Activated CD4-positive, alpha-beta T cell treated with anti-CD3 and anti-CD28 coated beads, Interleukin-10, Interleukin-2, amounts not matched to agents 100 ng/mL and 50 ng/mL, durations not matched to agents 16 hours and 8 hours (primary cell): ENCODE results near the gene PTPRN2.

Experiments used
- DNase-seq: peaks from one replicate; pipeline ENCODE4 v3.0.0-alpha.2; 2020

PTPRN2 gene

GRCh38 chr7:158123214-158123613, 464.4 kb downstream of the PTPRN2 start:
- no peak for DNase-seq

DNA sequence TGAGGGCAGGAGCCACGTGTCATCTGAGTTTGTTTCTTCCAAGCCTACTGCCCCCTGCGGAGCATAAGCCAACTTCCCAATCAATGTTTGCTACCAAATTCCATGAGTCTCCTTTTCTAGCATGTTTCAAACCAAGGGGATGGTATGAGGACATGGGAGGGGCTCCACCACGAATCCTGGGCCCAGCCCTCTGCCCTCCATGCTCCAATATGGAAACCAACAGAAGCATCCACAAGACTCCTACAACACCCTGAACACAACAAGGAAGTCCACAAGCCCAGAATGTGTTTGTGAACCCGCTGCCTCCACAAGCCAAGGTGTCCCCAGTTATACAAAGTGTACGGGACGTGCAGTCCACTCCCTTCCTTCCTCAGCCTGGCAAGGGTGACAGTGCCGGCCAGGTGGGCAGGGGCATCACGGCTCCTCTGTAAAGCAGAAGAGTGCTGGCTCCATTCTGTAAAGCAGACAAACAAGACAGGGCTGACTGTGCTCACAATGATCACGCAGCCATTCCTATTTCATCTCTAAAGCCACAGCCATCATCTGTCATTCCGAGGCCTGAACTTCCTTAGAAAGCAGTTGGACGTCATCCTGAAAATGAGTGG, 466.1 kb downstream of the PTPRN2 start:
- DNase-seq: no peak

DNA sequence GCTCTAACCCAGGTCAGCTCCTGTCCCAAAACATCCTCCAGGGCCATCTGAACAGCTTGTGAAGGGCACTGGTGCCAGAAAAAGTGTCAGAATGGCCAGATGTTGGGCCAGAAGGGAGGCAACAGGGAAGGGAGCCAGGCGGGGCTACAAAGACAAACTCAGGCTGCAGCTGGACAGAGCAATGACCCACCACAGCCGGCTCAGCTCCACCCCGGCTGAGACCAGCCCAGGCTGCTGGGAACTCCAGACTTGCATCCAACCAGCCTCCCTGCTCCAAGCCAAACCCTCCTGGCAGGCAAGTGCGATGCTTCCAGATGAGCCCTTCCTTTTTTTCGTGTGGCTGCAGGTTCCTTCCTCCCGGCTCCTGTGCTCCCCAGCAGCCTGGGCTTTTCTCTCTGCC, 466.9 kb downstream of the PTPRN2 start:
- no peak for DNase-seq

- no peak for DNase-seq
Observed at GRCh38 chr7:158120316-158120715, 467.3 kb downstream of the PTPRN2 start.

DNA sequence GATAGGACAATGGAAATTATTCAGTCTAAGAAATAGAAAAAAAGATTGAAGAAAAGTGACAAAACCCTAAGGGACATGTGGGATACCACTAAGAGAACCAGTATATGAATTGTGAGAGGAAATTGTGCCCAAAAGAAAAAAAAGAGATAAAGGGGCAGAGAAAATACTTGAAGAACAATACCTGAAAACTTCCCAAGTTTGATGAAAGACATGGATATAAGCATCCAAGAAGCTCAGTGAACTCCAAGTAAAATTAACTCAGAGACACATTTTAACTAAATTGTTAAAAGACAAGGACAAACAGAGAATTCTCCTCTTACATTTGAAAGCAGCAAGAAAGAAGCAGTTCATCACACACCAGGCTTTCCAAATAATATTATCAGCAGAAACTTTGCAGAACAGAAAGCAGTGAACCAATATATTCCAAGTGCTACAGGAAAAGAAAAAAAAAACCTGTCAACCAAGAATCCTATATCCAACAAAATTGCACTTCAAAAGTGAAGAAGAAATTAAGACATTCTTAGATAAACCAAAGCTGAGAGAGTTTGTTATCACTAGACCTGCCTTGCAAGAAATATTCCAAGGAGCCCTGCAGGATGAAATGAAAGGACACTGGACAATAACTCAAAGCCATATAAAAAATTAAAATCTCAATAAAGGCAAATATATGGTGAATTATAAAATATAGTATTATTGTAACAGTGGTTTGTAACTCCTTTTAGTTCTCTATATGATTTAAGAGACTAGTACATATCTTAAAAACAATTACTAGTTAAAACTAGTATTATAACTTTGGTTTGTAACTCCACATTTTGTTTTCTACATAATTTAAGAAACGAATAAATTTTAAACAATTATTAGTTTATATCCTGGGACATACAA, 470.0 kb downstream of the PTPRN2 start:
- no peak for DNase-seq

- DNase-seq: no peak
Observed at GRCh38 chr7:158116235-158116634, 471.4 kb downstream of the PTPRN2 start.

GRCh38 chr7:158114056-158114850, 473.4 kb downstream of the PTPRN2 start:
- DNase-seq: no peak

- DNase-seq: no peak
Observed at GRCh38 chr7:158113321-158114025, 474.1 kb downstream of the PTPRN2 start.

- no peak for DNase-seq
Observed at GRCh38 chr7:158112571-158113320, 474.9 kb downstream of the PTPRN2 start.

- DNase-seq: no peak
Observed at GRCh38 chr7:158111906-158112570, 475.6 kb downstream of the PTPRN2 start.

DNA sequence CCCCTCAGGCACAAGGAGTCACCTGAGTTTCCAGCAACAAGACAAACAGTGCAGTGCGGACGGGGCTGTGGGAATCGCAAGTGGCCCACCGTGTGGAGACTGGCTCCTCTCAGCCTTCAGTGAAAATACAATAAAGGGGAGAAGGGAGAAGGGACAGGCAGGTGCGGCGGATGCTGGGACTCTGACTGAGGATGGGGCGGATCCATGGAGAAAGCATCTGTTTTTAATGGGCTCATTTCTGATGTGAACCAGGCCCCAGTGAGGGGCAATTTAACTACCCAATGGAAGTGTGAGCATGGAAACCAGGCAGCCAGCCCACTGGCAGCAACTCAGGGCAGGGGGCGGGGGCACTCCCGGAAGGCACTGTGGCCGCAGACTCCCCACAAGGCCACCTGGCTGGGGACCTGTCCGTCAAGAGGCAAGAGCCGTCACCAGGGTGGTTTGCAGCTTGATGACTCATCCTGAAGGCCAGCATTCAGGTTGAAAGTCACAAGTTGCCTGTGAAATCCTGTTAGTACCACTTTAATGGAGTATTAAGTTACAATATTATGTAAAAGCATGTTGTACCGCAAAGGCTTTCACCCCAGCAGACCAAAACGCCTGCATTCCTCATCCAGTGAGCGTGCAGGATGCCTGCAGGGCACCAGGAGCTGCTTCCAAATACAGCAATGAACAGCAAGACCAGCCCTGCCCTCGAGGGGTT, 476.4 kb downstream of the PTPRN2 start:
- DNase-seq: no peak

- no peak for DNase-seq
Observed at GRCh38 chr7:158110661-158111048, 477.0 kb downstream of the PTPRN2 start.

DNA sequence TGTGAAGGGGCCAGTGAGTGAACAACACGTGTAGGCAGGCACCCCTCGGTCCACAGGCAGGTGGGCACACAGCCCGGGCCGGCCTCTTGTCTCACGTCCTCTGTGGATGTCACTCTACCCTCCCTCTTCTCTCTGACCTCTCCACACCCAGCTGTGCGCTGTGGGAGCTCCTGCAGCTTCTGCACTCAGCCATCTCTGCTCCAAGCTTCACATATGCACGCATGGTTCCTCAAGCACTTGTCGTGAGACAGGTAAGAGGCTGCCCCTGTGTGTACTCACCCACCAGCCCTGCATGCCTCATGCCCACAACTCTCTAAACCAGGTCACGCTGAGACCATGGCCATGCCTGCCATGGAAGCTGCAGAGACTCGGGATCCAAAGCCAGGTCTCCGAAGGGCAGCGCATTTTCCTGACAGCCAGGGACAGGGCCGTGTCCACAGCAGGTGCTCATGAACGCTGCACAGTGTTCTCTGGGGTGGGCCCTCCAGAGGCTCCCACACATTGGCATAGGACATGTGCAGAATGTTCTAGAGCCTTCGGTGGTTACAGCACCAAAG, 477.5 kb downstream of the PTPRN2 start:
- DNase-seq: no peak

DNA sequence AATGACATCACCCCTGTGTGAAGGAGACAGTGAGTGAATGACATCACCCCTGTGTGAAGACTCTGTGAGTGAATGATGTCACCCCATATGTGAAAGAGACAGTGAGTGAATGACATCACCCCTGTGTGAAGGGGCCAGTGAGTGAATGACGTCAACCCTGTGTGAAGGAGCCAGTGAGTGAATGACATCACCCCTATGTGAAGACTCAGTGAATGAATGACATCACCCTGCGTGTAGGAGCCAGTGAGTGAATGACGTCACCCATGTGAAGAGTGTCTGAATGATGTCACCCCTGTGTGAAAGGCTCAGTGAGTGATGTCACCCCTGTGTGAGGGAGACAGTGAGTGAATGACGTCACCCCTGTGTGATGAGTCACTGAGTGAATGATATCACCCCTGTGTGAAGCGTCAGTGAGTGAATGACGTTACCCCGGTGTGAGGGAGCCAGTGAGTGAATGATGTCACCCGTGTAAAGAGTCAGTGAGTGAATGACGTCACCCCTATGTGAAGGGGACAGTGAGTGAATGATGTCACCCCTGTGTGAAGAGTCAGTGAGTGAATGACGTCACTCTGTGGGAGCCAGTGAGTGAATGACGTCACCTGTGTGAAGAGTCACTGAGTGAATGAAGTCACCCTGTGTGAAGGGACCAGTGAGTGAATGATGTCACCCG, 478.1 kb downstream of the PTPRN2 start:
- no peak for DNase-seq

DNA sequence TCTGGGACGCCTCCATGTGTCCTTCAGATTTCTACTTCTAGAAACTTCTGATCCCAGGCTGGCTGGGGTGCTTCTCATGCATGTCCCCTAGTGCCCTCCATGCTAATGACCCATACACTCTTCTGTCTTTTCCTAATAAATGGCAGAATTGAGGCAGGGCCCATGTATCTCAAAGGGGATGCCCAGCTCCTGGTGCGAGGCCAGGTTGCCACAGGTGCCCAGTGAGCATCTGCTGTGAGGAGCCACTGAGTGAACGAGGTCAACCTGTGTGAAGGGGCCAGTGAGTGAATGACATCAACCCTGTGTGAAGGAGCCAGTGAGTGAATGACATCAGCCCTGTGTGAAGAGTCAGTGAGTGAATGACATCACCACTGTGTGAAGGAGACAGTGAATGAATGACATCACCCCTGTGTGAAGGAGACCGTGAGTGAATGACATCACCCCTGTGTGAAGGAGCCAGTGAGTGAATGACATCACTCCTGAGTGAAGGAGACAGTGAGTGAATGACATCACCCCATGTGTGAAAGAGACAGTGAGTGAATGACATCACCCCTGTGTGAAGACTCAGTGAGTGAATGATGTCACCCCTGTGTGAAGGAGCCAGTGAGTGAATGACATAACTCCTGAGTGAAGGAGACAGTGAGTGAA, 478.9 kb downstream of the PTPRN2 start:
- no peak for DNase-seq

DNA sequence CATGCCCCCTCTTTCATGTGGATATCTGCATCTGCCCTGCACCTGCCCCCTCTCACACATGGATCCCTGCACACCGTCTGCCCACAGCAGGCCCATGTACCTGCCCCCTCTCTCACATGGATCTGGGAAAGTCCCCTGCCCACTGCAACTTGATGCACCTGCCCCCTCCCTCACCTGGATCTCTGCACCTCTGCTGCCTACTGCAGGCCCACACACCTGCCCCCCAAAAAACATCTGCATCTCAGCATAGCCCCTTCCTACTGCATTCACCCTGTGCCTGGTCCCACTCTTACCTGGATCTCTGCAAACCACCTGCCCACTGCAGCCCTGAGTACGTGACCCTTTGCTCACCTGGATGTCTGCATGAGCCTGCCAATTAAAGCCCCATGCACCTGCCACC, 479.8 kb downstream of the PTPRN2 start:
- DNase-seq: no peak

DNA sequence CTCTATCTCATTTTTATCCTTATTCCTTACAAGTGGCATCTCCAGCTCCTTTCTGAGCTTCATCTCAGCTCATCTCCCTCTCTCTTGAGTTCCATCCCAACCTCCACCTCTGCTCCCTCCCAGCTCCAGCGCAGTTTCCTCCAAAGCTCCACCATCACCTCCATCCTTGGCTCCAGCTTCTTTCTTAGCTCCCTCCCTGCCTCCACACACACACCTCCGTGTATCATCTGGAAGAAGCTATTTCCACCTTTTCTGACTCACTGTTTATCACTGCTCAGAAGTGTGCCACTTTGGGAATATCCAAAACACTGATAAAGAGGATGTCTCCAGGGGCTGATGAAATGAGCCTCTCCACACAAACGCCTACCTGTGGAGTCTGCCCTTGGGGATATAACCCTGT, 481.4 kb downstream of the PTPRN2 start:
- no peak for DNase-seq

DNA sequence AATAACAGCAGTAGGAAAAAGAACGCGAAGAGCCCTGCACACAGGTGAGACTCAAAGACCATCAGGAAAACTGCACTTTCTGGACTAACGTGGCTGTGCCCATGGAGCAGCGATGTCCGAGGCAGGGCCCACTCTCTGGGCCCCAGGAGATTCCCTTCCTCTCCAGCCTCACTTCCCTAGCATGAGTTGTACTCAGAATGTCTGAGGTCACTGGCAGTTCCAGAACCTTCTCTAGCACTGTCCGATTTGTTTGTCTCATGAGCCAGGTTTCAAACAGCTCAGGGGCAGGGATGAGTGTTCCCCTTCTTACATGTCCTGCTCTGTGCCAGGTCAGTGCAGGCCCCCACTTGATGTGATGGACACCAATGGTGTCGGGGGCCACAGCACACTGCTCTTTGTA, 484.2 kb downstream of the PTPRN2 start:
- DNase-seq: no peak

DNA sequence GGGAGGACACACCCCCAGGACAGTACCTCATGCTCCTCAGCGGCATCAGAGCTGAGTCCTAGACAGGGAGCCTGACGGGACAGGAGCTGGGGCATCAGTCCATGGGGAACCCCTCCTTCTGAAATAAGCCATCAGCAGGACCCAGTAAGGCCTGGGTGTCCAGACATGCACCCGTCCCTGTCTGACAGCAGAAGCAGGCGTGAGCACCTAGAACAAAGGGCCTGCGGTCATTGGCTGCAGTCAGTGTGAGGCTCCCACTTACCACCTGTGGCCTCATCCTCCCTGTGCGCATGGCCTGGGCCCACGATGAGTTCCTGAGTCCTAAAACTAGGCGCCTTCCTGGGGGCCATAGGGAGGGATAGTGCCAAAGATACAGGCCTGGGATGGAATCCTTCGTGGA, 484.7 kb downstream of the PTPRN2 start:
- DNase-seq: no peak
